Prostate gland (tissue), 2 donors: ENCODE measurements around the gene HIGD1B. TPM values are rescaled to one million over a fixed set of nuclear protein-coding genes. Genes with fewer than 3 reads are reported as not detected.

Experiments
- DNase-seq: peaks from one replicate; pipeline ENCODE4 v3.0.0-alpha.2; 2019; ENCODE audit warnings: low spot score
- H3K27ac ChIP-seq, 2 donors: fragments of 200-600 bp; sonication (generic); 2 replicates each; pipeline ENCODE4 v1.5.1; 2017 to 2019
- H3K27me3 ChIP-seq: fragments of 200-600 bp; sonication (generic); replicated peaks from 2 replicates; pipeline ENCODE4 v1.5.1; 2019; ENCODE audit not compliant: insufficient read depth
- H3K36me3 ChIP-seq, 2 donors: fragments of 200-600 bp; sonication (generic); 1 replicate in 1 of 2; 2 replicates in 1 of 2; pipeline versions ENCODE4 v1.5.1 to v1.8.1; 2017 to 2019
- H3K4me1 ChIP-seq: fragments of 200-600 bp; sonication (generic); replicated peaks from 2 replicates; pipeline ENCODE4 v1.5.1; 2019
- H3K4me3 ChIP-seq, 2 donors: fragments of 200-600 bp; sonication (generic); 2 replicates each; pipeline ENCODE4 v1.5.1; 2017 to 2019
- H3K9me3 ChIP-seq: fragments of 200-600 bp; sonication (generic); 2 replicates; pipeline ENCODE4 v1.5.1; 2017
- CTCF ChIP-seq, 4 experiments: fragments of 200-600 bp in 2 of 4; fragments of 450-650 bp in 2 of 4; sonication (generic) in 2 of 4; IDR thresholded peaks; 1 replicate in 3 of 4; 2 replicates in 1 of 4; pipeline ENCODE4 v1.5.1; 2016 to 2019; ENCODE audit warnings: antibody characterized with exemption in 4 of 4, mild to moderate bottlenecking in 2 of 4, moderate library complexity in 2 of 4
- POLR2A ChIP-seq: fragments of 450-650 bp; IDR thresholded peaks from one replicate; pipeline ENCODE4 v1.6.1; 2016; ENCODE audit warnings: antibody characterized with exemption, mild to moderate bottlenecking
- POLR2AphosphoS5 ChIP-seq: sonication (generic); formaldehyde crosslinking; IDR thresholded peaks from one replicate; pipeline ENCODE4 v1.6.1; 2017; ENCODE audit warnings: antibody characterized with exemption
- WGBS: methylation state at CpG from one replicate; pipeline ENCODE4 v1.1.5; 2018; 5-methylcytosine and 5-hydroxymethylcytosine counted together
- intact Hi-C: fragments of 100-400 bp; cut with DNase I; formaldehyde crosslinking; loops from one replicate; pipeline ENCODE4 v1.14.2; 2022
- total RNA-seq, 2 donors: library from RNA; depleted of rRNA; stranded (reverse); fragments of >200 nt; gene quantifications; one replicate each; pipeline ENCODE4 v1.1.0, GENCODE V29; 2016

Gene HIGD1B
- total RNA-seq, 2 donors from 2014 or later: not detected

GRCh38 chr17:44829523-44830358, 17.9 kb upstream of the HIGD1B start, which contains the start of gene GJC1:
GJC1 (minus strand) TSS chr17:44830287; CDS start chr17:44805817, 24,470 bp downstream.
- Histone ChIP-seq H3K27ac (peak within 1 kb of the TSS; percentile 59 to 69), H3K4me3 (peak within 1 kb of the TSS; percentile 37 to 44), H3K36me3 (no peaks in the 10 kb centered on the region), H3K9me3 (no peaks in the 10 kb centered on the region), H3K4me1 (no peaks in the 10 kb centered on the region), H3K27me3 (peaks cover 12% of the 10 kb centered on the region)
- under 1% methylated on average over 92 of the region's 123 CpGs for WGBS
- intact Hi-C loops: loop anchor here (5.0 kb wide), 2 partner anchors 38 to 42 kb away; no protein-coding TSS in a partner anchor
- TF ChIP-seq CTCF (IDR thresholded peaks at IDR 0.05): no peak
- TF ChIP-seq POLR2AphosphoS5: no peak
- TF ChIP-seq POLR2A: no peak
- DNase-seq: no peak

- peak overlapping the region; percentile 37 to 44 for H3K4me3 ChIP-seq
- TF ChIP-seq CTCF (IDR thresholded peaks at IDR 0.05) (no peak), POLR2A (no peak), POLR2AphosphoS5 (no peak)
- WGBS: 12% methylated on average over 33 of the region's 58 CpGs
- peak overlapping the region; percentile 59 to 69 for H3K27ac ChIP-seq
- no peaks in the 10 kb centered on the region for H3K9me3 ChIP-seq
- DNase-seq: no peak
- intact Hi-C loops: no loop called here
- H3K4me1 ChIP-seq: no peaks in the 10 kb centered on the region
- H3K36me3 ChIP-seq: no peaks in the 10 kb centered on the region
- H3K27me3 ChIP-seq: peaks cover 12% of the 10 kb centered on the region
Measured at GRCh38 chr17:44830359-44831288, 17.1 kb upstream of the HIGD1B start.

GRCh38 chr17:44831371-44831770, 16.3 kb upstream of the HIGD1B start:
- no peak overlapping the region for H3K4me3 ChIP-seq
- H3K27me3 ChIP-seq: peaks cover 12% of the 10 kb centered on the region
- no peaks in the 10 kb centered on the region for H3K4me1 ChIP-seq
- H3K27ac ChIP-seq: no peak overlapping the region
- WGBS: 96% methylated on average over 12 of the region's 12 CpGs
- intact Hi-C loops: no loop called here
- DNase-seq: no peak
- no peaks in the 10 kb centered on the region for H3K36me3 ChIP-seq
- H3K9me3 ChIP-seq: no peaks in the 10 kb centered on the region
- TF ChIP-seq CTCF (IDR thresholded peaks at IDR 0.05) (no peak), POLR2A (no peak), POLR2AphosphoS5 (no peak)

- Histone ChIP-seq H3K27me3 (peaks cover 7% of the 10 kb centered on the region), H3K9me3 (no peaks in the 10 kb centered on the region), H3K4me3 (no peak overlapping the region), H3K4me1 (no peaks in the 10 kb centered on the region), H3K36me3 (no peaks in the 10 kb centered on the region), H3K27ac (no peak overlapping the region)
- intact Hi-C loops: no loop called here
- no peak for TF ChIP-seq CTCF (IDR thresholded peaks at IDR 0.05)
- TF ChIP-seq POLR2A: no peak
- no peak for TF ChIP-seq POLR2AphosphoS5
- no peak for DNase-seq
- WGBS: 78% methylated on average over 5 of the region's 5 CpGs
Measured at GRCh38 chr17:44832805-44833204, 14.9 kb upstream of the HIGD1B start.
